Measurements from ENCODE around the gene POLR2E.

POLR2E gene

GRCh38 chr19:1111641-1112267 lies 16.6 kb upstream of the POLR2E start:
- Histone ChIP-seq H4K20me1 (ENCODE audit: insufficient read depth, low read length, poor library complexity, severe bottlenecking) (peaks cover under 1% of the 10 kb centered on the region), H3K9me2 (replicated peaks; ENCODE audit: low read depth, low read length) (no peaks in the 10 kb centered on the region), H3K79me2 (ENCODE audit: insufficient read depth, low read length) (no peaks in the 10 kb centered on the region; the same call in 1 of the 2 replicates), H3K4me2 (ENCODE audit: low read depth, low read length, poor library complexity, severe bottlenecking) (no peak overlapping the region), H3K4me3 (ENCODE audit: low read length, poor library complexity, severe bottlenecking) (no peak overlapping the region), H3K36me3 (ENCODE audit: insufficient read depth, low read length) (peaks cover 15% of the 10 kb centered on the region; the same call in 1 of the 2 replicates), H2AFZ (ENCODE audit: low read length) (no peak overlapping the region), H3F3A (ENCODE audit: low read depth) (no peaks in the 10 kb centered on the region), H3K4me1 (ENCODE audit: insufficient read depth, low read length, poor library complexity, severe bottlenecking) (no peaks in the 10 kb centered on the region), H3K9ac (ENCODE audit: low read depth, low read length, poor library complexity, severe bottlenecking) (no peak overlapping the region), H3K9me3 (ENCODE audit: insufficient read depth, low read depth, low read length) (no peaks in the 10 kb centered on the region), H3K27me3 (ENCODE audit: insufficient read depth, low read length, poor library complexity, severe bottlenecking) (no peaks in the 10 kb centered on the region)
- TF ChIP-seq EZH2phosphoT487 (IDR thresholded peaks at IDR 0.05; ENCODE audit: borderline replicate concordance) (no peak), CTCF (conservative IDR thresholded peaks at IDR 0.05; ENCODE audit: low read length) (no peak)

GRCh38 chr19:1110809-1111640 lies 15.8 kb upstream of the POLR2E start:
- Histone ChIP-seq H3K9me2 (replicated peaks; ENCODE audit: low read depth, low read length) (no peaks in the 10 kb centered on the region), H3K4me1 (ENCODE audit: insufficient read depth, low read length, poor library complexity, severe bottlenecking) (peaks cover 2% of the 10 kb centered on the region), H3K36me3 (ENCODE audit: insufficient read depth, low read length) (peaks cover 17% of the 10 kb centered on the region; the same call in 1 of the 2 replicates), H3K4me2 (ENCODE audit: low read depth, low read length, poor library complexity, severe bottlenecking) (no peak overlapping the region), H4K20me1 (ENCODE audit: insufficient read depth, low read length, poor library complexity, severe bottlenecking) (peaks cover 8% of the 10 kb centered on the region), H3K4me3 (ENCODE audit: low read length, poor library complexity, severe bottlenecking) (no peak overlapping the region), H3K9ac (ENCODE audit: low read depth, low read length, poor library complexity, severe bottlenecking) (no peak overlapping the region), H3F3A (ENCODE audit: low read depth) (no peaks in the 10 kb centered on the region), H3K27me3 (ENCODE audit: insufficient read depth, low read length, poor library complexity, severe bottlenecking) (no peaks in the 10 kb centered on the region), H3K79me2 (ENCODE audit: insufficient read depth, low read length) (peaks cover 7% of the 10 kb centered on the region; the same call in 1 of the 2 replicates), H3K9me3 (ENCODE audit: insufficient read depth, low read depth, low read length) (no peaks in the 10 kb centered on the region), H2AFZ (ENCODE audit: low read length) (no peak overlapping the region)
- TF ChIP-seq EZH2phosphoT487 (IDR thresholded peaks at IDR 0.05; ENCODE audit: borderline replicate concordance) (no peak), CTCF (conservative IDR thresholded peaks at IDR 0.05; ENCODE audit: low read length) (no peak)

DNA sequence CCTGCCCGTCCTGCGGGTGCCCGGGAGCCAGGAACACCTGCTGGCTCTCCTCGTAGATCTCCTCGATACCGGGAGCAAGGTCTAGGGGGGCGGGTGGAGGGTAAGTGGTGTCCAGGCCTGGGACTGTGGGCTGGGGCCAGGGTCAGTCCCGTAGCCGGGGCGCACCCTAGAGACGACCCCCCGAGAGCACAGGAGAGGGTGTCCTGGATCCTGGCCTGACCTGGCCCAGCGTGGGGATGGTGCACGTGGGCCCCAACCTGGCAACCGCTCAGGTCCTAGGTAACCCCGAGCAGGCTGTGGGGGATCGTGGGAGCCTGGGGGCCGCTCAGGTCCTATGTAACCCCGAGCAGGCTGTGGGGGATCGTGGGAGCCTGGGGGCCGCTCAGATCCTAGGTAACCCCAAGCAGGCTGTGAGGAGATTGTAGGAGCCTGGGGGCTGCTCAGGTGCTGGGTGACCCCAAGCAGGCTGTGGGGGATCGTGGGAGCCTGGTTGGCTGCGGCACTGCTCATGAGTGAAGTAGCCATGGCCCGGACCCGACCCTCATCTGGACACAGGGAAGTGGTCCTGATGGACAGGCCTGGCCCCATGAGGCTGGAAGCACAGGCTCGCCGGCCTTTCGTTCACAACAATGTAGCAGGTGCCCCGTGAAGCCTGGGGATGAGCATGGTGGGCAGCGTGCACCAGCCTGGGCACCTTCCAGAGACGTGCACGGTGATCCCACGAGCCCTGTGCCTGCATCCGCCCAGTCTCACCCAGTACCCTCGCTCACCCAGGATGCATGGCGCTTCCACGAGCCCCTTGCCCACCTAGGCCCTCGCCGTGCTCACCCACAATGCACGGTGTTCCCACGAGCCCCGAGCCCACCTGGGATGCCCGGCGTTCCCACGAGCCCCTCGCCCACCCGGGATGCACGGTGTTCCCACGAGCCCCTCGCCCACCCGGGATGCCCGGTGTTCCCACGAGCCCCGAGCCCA lies 14.8 kb upstream of the POLR2E start:
- Histone ChIP-seq H3K36me3 (ENCODE audit: insufficient read depth, low read length) (peaks cover 19% of the 10 kb centered on the region; the same call in 1 of the 2 replicates), H3K9me2 (replicated peaks; ENCODE audit: low read depth, low read length) (no peaks in the 10 kb centered on the region), H3K4me3 (ENCODE audit: low read length, poor library complexity, severe bottlenecking) (no peak overlapping the region), H4K20me1 (ENCODE audit: insufficient read depth, low read length, poor library complexity, severe bottlenecking) (peaks cover 18% of the 10 kb centered on the region), H3K4me2 (ENCODE audit: low read depth, low read length, poor library complexity, severe bottlenecking) (no peak overlapping the region), H2AFZ (ENCODE audit: low read length) (no peak overlapping the region), H3K9ac (ENCODE audit: low read depth, low read length, poor library complexity, severe bottlenecking) (no peak overlapping the region), H3K4me1 (ENCODE audit: insufficient read depth, low read length, poor library complexity, severe bottlenecking) (peaks cover 10% of the 10 kb centered on the region), H3K79me2 (ENCODE audit: insufficient read depth, low read length) (peaks cover 18% of the 10 kb centered on the region), H3K9me3 (ENCODE audit: insufficient read depth, low read depth, low read length) (no peaks in the 10 kb centered on the region), H3F3A (ENCODE audit: low read depth) (no peaks in the 10 kb centered on the region), H3K27me3 (ENCODE audit: insufficient read depth, low read length, poor library complexity, severe bottlenecking) (no peaks in the 10 kb centered on the region)
- TF ChIP-seq EZH2phosphoT487 (IDR thresholded peaks at IDR 0.05; ENCODE audit: borderline replicate concordance) (no peak), CTCF (conservative IDR thresholded peaks at IDR 0.05; ENCODE audit: low read length) (no peak)

All from Loucy (cell line).